K562 (cell line): ENCODE results near the gene DAPK2. TPM values are rescaled to one million over a fixed set of nuclear protein-coding genes. Genes with fewer than 3 reads are reported as not detected.
A peak's percentile ranks its signal among the peaks of the same experiment; 100 is the strongest.

ENCODE experiments used
- BHLHE40 ChIP-seq: IDR thresholded peaks from 2 replicates; pipeline ENCODE4 v1.6.1; 2011; ENCODE audit warnings: low read length, improper control_type of control experiment
- E2F3 ChIP-seq: fragments of 250-450 bp; sonication (Bioruptor Pico); IDR thresholded peaks from 2 replicates; pipeline ENCODE4 v1.4.0; 2020; ENCODE audit warnings: mild to moderate bottlenecking
- NFE2 ChIP-seq: IDR thresholded peaks from 2 replicates; pipeline ENCODE4 v1.6.1; 2014; ENCODE audit warnings: antibody characterized with exemption, low read depth
- PCBP2 ChIP-seq: fragments of 200-400 bp; formaldehyde crosslinking; IDR thresholded peaks from 2 replicates; pipeline ENCODE4 v1.6.1; 2018; ENCODE audit warnings: low read length, low read depth, mild to moderate bottlenecking, moderate library complexity; ENCODE audit not compliant: poor library complexity, severe bottlenecking
- RBM25 ChIP-seq: fragments of 200-400 bp; formaldehyde crosslinking; IDR thresholded peaks from 2 replicates; pipeline ENCODE4 v1.6.1; 2018; ENCODE audit warnings: low read length, low read depth, moderate library complexity; ENCODE audit not compliant: severe bottlenecking
- ZNF212 ChIP-seq: fragments of 450-650 bp; formaldehyde crosslinking; IDR thresholded peaks from 2 replicates; pipeline ENCODE4 v1.4.0; 2020; ENCODE audit warnings: mild to moderate bottlenecking
- polyA plus RNA-seq, 8 experiments: library from polyadenylated mRNA; depleted of rRNA in 4 of 8; stranded (reverse) in 5 of 8; unstranded in 3 of 8; fragments of >200 nt; fragmentation: Nextera tagmentation in 2 of 8; fragmentation: Illumina TruSeq in 1 of 8; extraction: Ambion mirVana in 2 of 8; extraction: Trizol in 1 of 8; gene quantifications; 2 replicates each; pipeline versions ENCODE4 v1.2.1 to v1.2.3, GENCODE V29; 2011 to 2014; ENCODE audit warnings: inconsistent platforms in 1 of 8, missing spikeins in 1 of 8
- total RNA-seq, 7 experiments: library from RNA; depleted of rRNA in 6 of 7; stranded (reverse); fragments of >200 nt in 6 of 7; fragmentation: Illumina TruSeq in 2 of 7; extraction: Trizol in 2 of 7; gene quantifications; 2 replicates each; pipeline versions ENCODE4 v1.2.1 to v1.2.3, GENCODE V29; 2011 to 2021; ENCODE audit warnings: low replicate concordance in 1 of 7
- TF ChIP-seq, protein P1 (sequence below): sonication (generic); formaldehyde crosslinking; IDR thresholded peaks from 2 replicates; pipeline ENCODE4 v1.8.0; 2022; ENCODE audit warnings: mild to moderate bottlenecking, missing genetic modification reagents, borderline replicate concordance
- TF ChIP-seq, protein P2 (sequence below): fragments of 200-600 bp; sonication (generic); IDR thresholded peaks from one replicate; pipeline ENCODE4 v1.6.1; 2012; ENCODE audit warnings: mild to moderate bottlenecking, low read depth, low read length, inconsistent platforms
- TF ChIP-seq, protein P3 (sequence below), 2 experiments: fragments of 450-650 bp in 1 of 2; IDR thresholded peaks; 2 replicates each; pipeline ENCODE4 v1.6.1; 2011 to 2017; ENCODE audit warnings: low read depth in 2 of 2, antibody characterized with exemption in 1 of 2, borderline replicate concordance in 1 of 2, low read length in 1 of 2, mild to moderate bottlenecking in 1 of 2, mixed read lengths in 1 of 2; ENCODE audit not compliant: control insufficient read depth in 1 of 2

DAPK2 gene
- total and polyA plus RNA-seq, 9 of the 15 experiments (the other 6 are each of a cell fraction or from before 2014, with no cell fraction given) = 0.14 to 5.2 (median 2.2) TPM

- TF ChIP-seq, protein P1, sequence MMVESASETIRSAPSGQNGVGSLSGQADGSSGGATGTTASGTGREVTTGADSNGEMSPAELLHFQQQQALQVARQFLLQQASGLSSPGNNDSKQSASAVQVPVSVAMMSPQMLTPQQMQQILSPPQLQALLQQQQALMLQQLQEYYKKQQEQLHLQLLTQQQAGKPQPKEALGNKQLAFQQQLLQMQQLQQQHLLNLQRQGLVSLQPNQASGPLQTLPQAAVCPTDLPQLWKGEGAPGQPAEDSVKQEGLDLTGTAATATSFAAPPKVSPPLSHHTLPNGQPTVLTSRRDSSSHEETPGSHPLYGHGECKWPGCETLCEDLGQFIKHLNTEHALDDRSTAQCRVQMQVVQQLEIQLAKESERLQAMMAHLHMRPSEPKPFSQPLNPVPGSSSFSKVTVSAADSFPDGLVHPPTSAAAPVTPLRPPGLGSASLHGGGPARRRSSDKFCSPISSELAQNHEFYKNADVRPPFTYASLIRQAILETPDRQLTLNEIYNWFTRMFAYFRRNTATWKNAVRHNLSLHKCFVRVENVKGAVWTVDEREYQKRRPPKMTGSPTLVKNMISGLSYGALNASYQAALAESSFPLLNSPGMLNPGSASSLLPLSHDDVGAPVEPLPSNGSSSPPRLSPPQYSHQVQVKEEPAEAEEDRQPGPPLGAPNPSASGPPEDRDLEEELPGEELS (CRISPR knock-in tag) = no peak
- no peak for TF ChIP-seq NFE2
- TF ChIP-seq, protein P2, sequence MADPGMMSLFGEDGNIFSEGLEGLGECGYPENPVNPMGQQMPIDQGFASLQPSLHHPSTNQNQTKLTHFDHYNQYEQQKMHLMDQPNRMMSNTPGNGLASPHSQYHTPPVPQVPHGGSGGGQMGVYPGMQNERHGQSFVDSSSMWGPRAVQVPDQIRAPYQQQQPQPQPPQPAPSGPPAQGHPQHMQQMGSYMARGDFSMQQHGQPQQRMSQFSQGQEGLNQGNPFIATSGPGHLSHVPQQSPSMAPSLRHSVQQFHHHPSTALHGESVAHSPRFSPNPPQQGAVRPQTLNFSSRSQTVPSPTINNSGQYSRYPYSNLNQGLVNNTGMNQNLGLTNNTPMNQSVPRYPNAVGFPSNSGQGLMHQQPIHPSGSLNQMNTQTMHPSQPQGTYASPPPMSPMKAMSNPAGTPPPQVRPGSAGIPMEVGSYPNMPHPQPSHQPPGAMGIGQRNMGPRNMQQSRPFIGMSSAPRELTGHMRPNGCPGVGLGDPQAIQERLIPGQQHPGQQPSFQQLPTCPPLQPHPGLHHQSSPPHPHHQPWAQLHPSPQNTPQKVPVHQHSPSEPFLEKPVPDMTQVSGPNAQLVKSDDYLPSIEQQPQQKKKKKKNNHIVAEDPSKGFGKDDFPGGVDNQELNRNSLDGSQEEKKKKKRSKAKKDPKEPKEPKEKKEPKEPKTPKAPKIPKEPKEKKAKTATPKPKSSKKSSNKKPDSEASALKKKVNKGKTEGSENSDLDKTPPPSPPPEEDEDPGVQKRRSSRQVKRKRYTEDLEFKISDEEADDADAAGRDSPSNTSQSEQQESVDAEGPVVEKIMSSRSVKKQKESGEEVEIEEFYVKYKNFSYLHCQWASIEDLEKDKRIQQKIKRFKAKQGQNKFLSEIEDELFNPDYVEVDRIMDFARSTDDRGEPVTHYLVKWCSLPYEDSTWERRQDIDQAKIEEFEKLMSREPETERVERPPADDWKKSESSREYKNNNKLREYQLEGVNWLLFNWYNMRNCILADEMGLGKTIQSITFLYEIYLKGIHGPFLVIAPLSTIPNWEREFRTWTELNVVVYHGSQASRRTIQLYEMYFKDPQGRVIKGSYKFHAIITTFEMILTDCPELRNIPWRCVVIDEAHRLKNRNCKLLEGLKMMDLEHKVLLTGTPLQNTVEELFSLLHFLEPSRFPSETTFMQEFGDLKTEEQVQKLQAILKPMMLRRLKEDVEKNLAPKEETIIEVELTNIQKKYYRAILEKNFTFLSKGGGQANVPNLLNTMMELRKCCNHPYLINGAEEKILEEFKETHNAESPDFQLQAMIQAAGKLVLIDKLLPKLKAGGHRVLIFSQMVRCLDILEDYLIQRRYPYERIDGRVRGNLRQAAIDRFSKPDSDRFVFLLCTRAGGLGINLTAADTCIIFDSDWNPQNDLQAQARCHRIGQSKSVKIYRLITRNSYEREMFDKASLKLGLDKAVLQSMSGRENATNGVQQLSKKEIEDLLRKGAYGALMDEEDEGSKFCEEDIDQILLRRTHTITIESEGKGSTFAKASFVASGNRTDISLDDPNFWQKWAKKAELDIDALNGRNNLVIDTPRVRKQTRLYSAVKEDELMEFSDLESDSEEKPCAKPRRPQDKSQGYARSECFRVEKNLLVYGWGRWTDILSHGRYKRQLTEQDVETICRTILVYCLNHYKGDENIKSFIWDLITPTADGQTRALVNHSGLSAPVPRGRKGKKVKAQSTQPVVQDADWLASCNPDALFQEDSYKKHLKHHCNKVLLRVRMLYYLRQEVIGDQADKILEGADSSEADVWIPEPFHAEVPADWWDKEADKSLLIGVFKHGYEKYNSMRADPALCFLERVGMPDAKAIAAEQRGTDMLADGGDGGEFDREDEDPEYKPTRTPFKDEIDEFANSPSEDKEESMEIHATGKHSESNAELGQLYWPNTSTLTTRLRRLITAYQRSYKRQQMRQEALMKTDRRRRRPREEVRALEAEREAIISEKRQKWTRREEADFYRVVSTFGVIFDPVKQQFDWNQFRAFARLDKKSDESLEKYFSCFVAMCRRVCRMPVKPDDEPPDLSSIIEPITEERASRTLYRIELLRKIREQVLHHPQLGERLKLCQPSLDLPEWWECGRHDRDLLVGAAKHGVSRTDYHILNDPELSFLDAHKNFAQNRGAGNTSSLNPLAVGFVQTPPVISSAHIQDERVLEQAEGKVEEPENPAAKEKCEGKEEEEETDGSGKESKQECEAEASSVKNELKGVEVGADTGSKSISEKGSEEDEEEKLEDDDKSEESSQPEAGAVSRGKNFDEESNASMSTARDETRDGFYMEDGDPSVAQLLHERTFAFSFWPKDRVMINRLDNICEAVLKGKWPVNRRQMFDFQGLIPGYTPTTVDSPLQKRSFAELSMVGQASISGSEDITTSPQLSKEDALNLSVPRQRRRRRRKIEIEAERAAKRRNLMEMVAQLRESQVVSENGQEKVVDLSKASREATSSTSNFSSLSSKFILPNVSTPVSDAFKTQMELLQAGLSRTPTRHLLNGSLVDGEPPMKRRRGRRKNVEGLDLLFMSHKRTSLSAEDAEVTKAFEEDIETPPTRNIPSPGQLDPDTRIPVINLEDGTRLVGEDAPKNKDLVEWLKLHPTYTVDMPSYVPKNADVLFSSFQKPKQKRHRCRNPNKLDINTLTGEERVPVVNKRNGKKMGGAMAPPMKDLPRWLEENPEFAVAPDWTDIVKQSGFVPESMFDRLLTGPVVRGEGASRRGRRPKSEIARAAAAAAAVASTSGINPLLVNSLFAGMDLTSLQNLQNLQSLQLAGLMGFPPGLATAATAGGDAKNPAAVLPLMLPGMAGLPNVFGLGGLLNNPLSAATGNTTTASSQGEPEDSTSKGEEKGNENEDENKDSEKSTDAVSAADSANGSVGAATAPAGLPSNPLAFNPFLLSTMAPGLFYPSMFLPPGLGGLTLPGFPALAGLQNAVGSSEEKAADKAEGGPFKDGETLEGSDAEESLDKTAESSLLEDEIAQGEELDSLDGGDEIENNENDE = no peak
- TF ChIP-seq ZNF212 (CRISPR knock-in tag) = no peak
- no peak for TF ChIP-seq BHLHE40
- TF ChIP-seq, protein P3, sequence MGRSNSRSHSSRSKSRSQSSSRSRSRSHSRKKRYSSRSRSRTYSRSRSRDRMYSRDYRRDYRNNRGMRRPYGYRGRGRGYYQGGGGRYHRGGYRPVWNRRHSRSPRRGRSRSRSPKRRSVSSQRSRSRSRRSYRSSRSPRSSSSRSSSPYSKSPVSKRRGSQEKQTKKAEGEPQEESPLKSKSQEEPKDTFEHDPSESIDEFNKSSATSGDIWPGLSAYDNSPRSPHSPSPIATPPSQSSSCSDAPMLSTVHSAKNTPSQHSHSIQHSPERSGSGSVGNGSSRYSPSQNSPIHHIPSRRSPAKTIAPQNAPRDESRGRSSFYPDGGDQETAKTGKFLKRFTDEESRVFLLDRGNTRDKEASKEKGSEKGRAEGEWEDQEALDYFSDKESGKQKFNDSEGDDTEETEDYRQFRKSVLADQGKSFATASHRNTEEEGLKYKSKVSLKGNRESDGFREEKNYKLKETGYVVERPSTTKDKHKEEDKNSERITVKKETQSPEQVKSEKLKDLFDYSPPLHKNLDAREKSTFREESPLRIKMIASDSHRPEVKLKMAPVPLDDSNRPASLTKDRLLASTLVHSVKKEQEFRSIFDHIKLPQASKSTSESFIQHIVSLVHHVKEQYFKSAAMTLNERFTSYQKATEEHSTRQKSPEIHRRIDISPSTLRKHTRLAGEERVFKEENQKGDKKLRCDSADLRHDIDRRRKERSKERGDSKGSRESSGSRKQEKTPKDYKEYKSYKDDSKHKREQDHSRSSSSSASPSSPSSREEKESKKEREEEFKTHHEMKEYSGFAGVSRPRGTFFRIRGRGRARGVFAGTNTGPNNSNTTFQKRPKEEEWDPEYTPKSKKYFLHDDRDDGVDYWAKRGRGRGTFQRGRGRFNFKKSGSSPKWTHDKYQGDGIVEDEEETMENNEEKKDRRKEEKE (IDR thresholded peaks at IDR 0.05; ENCODE audit: borderline replicate concordance in 1 of 2, control insufficient read depth in 1 of 2, low read depth in 2 of 2, low read length in 1 of 2) = no peak
- TF ChIP-seq E2F3 (CRISPR knock-in tag) = no peak
- no peak for TF ChIP-seq PCBP2
- TF ChIP-seq RBM25 = peak; percentile 96
Measured at GRCh38 chr15:63888823-63889222, 157.5 kb downstream of the DAPK2 start (continued).
